ENCODE data around the gene DPP6.

DNA sequence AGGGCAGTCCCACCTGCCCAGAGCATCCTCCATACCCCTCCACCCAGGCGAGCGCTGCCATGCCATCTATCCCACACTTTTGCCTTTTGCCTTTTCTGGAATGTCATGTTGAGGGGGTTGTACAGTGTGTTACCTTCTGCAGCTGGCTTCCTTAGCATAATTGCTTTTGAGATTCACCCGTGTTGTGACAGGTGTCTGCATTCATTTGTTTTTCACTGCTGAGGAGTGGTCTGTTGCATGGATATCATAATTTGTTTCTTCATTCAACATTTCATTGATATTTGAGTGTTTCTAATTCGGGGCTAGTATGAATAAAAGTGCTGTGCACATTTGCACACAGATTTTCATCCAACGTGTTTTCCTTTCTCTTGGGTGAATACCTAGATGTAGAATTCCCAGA, 596.8 kb downstream of the DPP6 start:
- TF ChIP-seq, protein P1, sequence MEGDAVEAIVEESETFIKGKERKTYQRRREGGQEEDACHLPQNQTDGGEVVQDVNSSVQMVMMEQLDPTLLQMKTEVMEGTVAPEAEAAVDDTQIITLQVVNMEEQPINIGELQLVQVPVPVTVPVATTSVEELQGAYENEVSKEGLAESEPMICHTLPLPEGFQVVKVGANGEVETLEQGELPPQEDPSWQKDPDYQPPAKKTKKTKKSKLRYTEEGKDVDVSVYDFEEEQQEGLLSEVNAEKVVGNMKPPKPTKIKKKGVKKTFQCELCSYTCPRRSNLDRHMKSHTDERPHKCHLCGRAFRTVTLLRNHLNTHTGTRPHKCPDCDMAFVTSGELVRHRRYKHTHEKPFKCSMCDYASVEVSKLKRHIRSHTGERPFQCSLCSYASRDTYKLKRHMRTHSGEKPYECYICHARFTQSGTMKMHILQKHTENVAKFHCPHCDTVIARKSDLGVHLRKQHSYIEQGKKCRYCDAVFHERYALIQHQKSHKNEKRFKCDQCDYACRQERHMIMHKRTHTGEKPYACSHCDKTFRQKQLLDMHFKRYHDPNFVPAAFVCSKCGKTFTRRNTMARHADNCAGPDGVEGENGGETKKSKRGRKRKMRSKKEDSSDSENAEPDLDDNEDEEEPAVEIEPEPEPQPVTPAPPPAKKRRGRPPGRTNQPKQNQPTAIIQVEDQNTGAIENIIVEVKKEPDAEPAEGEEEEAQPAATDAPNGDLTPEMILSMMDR (conservative IDR thresholded peaks at IDR 0.05; ENCODE audit: low read depth, low read length), result no peak
- TF ChIP-seq EZH2phosphoT487 (IDR thresholded peaks at IDR 0.05; ENCODE audit: borderline replicate concordance, low read length) (no peak), EZH2 (IDR thresholded peaks at IDR 0.05; ENCODE audit: low read length, unreplicated experiment) (no peak)
